Esophagus squamous epithelium (tissue), 4 donors: Measurements from ENCODE around the gene CFAP92.

ENCODE experiments used
- CTCF ChIP-seq, 6 experiments: fragments of 450-650 bp in 4 of 6; fragments of 200-600 bp in 2 of 6; sonication (generic) in 2 of 6; IDR thresholded peaks; one replicate each; pipeline ENCODE4 v1.5.1; 2016 to 2019; ENCODE audit warnings: antibody characterized with exemption in 6 of 6, mild to moderate bottlenecking in 4 of 6, moderate library complexity in 4 of 6
- POLR2A ChIP-seq, 4 donors: fragments of 450-650 bp; IDR thresholded peaks; one replicate each; pipeline ENCODE4 v1.6.1; 2017; ENCODE audit warnings: antibody characterized with exemption in 4 of 4, mild to moderate bottlenecking in 4 of 4, moderate library complexity in 3 of 4

GRCh38 chr3:128903501-128903900, 90.4 kb downstream of the CFAP92 start:
- TF ChIP-seq CTCF (IDR thresholded peaks at IDR 0.05) (no peak), POLR2A (IDR thresholded peaks at IDR 0.05) (no peak)
